CD4-positive, alpha-beta T cell (primary cell): Measurements from ENCODE around the gene FN3K. TPM values are rescaled to one million over a fixed set of nuclear protein-coding genes. Genes with fewer than 3 reads are reported as not detected.

ENCODE experiments used
- ATAC-seq: fragments of 200-7000 bp; cut with Tn5 transposase; one replicate; pipeline ENCODE4 v1.10.0; 2022; ENCODE audit warnings: mild to moderate bottlenecking; ENCODE audit not compliant: poor library complexity
- CTCF ChIA-PET: fragments of 350-600 bp; sonication (Branson Sonifier 250); formaldehyde crosslinking; loops from one replicate; lab custom pipeline; 2021; ENCODE audit warnings: antibody characterized with exemption, inconsistent platforms; lab: Charles Lee
- POLR2A ChIA-PET: fragments of 350-600 bp; sonication (Branson Sonifier 250); formaldehyde crosslinking; loops from one replicate; lab custom pipeline; 2021; ENCODE audit warnings: antibody characterized with exemption, inconsistent platforms; lab: Charles Lee
- DNase-seq, 14 experiments: peaks; one replicate each; pipeline ENCODE4 v3.0.0-alpha.2; 2013 to 2020; ENCODE audit warnings: mixed read lengths in 2 of 14
- H3K27ac ChIP-seq, 2 donors: one replicate each; pipeline versions ENCODE4 v1.5.1 to v1.7.0; 2013; ENCODE audit warnings: low read length in 2 of 2, low read depth in 1 of 2, mild to moderate bottlenecking in 1 of 2
- H3K27me3 ChIP-seq, 2 experiments: 1 replicate in 1 of 2; 2 replicates in 1 of 2; pipeline versions ENCODE4 v1.6.1 to v1.7.0; 2013; ENCODE audit warnings: low read length in 2 of 2, control low read depth in 1 of 2, mild to moderate bottlenecking in 1 of 2, moderate library complexity in 1 of 2; ENCODE audit not compliant: insufficient read depth in 2 of 2, control insufficient read depth in 1 of 2
- H3K36me3 ChIP-seq: one replicate; pipeline ENCODE4 v1.6.1; 2013; ENCODE audit warnings: low read length, control low read depth; ENCODE audit not compliant: insufficient read depth
- H3K4me1 ChIP-seq: one replicate; pipeline ENCODE4 v1.6.1; 2013; ENCODE audit warnings: low read length, control low read depth; ENCODE audit not compliant: insufficient read depth
- H3K4me3 ChIP-seq: one replicate; pipeline ENCODE4 v1.5.1; 2013; ENCODE audit warnings: mild to moderate bottlenecking, low read length, moderate library complexity
- H3K9me3 ChIP-seq, 2 experiments: 1 replicate in 1 of 2; 2 replicates in 1 of 2; pipeline versions ENCODE4 v1.6.1 to v1.7.0; 2013; ENCODE audit warnings: low read length in 2 of 2, mild to moderate bottlenecking in 2 of 2, control low read depth in 1 of 2, moderate library complexity in 1 of 2; ENCODE audit not compliant: control insufficient read depth in 1 of 2, insufficient read depth in 1 of 2
- H3K27ac Mint-ChIP-seq: one replicate; pipeline ENCODE4 v1.8.0; 2020; ENCODE audit warnings: mixed read lengths
- H3K27me3 Mint-ChIP-seq: one replicate; pipeline ENCODE4 v1.8.0; 2021; ENCODE audit warnings: mixed read lengths
- H3K36me3 Mint-ChIP-seq: one replicate; pipeline ENCODE4 v1.8.0; 2021; ENCODE audit warnings: low read depth, mixed read lengths
- H3K4me1 Mint-ChIP-seq: one replicate; pipeline ENCODE4 v1.8.0; 2021; ENCODE audit warnings: low read depth, mixed read lengths
- H3K4me3 Mint-ChIP-seq: one replicate; pipeline ENCODE4 v1.8.0; 2020; ENCODE audit warnings: mild to moderate bottlenecking, mixed read lengths
- H3K9me3 Mint-ChIP-seq: one replicate; pipeline ENCODE4 v1.8.0; 2020; ENCODE audit warnings: mixed read lengths
- intact Hi-C, 2 experiments: fragments of 100-400 bp; cut with DNase I in 1 of 2; cut with micrococcal nuclease in 1 of 2; formaldehyde crosslinking; loops; one replicate each; pipeline versions ENCODE4 v1.15.1 to v1.9.0; 2023 to 2025; cut with DNase I, micrococcal nuclease
- total RNA-seq, 174 experiments: library from RNA in 2 of 174; stranded (reverse) in 2 of 174; gene quantifications; one replicate each; pipeline ENCODE4 v1.2.3 and lab custom pipeline; 2021 to 2026
- TF ChIP-seq, protein P1 (sequence below): fragments of 200-600 bp; IDR thresholded peaks from one replicate; pipeline ENCODE4 v1.8.0; 2022; ENCODE audit warnings: antibody characterized with exemption, mild to moderate bottlenecking

FN3K gene
- total RNA-seq, 2 experiments from 2014 or later: 4.2 to 4.9 TPM

DNA sequence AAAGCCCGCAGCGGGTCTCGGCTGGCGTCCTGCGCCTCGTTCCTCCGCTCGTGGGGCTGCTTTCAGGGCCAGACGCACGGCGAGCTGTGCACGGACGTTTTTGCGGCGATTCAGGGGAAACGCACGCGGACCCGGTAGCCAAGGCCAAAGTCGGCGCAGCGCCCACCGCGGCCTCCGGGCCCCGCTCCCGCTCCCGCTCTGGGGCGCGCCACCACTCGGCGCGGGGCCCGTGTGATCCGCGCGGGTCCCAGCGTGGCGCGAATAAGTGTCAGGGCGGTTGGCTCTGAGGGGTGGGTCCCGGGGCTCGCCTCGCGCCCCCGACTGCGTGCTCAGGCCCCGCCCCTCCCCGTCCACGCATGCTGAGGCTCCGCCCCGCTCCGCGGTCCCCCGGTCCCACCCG is 15.8 kb downstream of the FN3K start:
- peaks cover 2% of the 10 kb centered on the region for H3K9me3 Mint-ChIP-seq
- peak overlapping the region; percentile 51 for H3K4me3 ChIP-seq
- intact Hi-C loops: loop anchor here (1.0 to 10.0 kb wide), 5 partner anchors 34 to 336 kb away; partner anchors contain the start of genes FN3KRP (in 1 of the 2), HEXD (in 1 of the 2), OGFOD3 (in 1 of the 2) and RAB40B (in 1 of the 2)
- peaks cover 0 to 13% of the 10 kb centered on the region in 2 experiments for H3K9me3 ChIP-seq
- DNase-seq: peak in 1 of 14 experiments; percentile 19
- TF ChIP-seq, protein P1, sequence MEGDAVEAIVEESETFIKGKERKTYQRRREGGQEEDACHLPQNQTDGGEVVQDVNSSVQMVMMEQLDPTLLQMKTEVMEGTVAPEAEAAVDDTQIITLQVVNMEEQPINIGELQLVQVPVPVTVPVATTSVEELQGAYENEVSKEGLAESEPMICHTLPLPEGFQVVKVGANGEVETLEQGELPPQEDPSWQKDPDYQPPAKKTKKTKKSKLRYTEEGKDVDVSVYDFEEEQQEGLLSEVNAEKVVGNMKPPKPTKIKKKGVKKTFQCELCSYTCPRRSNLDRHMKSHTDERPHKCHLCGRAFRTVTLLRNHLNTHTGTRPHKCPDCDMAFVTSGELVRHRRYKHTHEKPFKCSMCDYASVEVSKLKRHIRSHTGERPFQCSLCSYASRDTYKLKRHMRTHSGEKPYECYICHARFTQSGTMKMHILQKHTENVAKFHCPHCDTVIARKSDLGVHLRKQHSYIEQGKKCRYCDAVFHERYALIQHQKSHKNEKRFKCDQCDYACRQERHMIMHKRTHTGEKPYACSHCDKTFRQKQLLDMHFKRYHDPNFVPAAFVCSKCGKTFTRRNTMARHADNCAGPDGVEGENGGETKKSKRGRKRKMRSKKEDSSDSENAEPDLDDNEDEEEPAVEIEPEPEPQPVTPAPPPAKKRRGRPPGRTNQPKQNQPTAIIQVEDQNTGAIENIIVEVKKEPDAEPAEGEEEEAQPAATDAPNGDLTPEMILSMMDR: no peak
- CTCF ChIA-PET: no interaction called here
- H3K4me1 ChIP-seq: peaks cover 32% of the 10 kb centered on the region
- no peak overlapping the region for H3K27ac Mint-ChIP-seq
- H3K36me3 Mint-ChIP-seq: peaks cover 7% of the 10 kb centered on the region
- no peaks in the 10 kb centered on the region for H3K27me3 ChIP-seq
- peaks cover 25% of the 10 kb centered on the region for H3K4me1 Mint-ChIP-seq
- H3K27ac ChIP-seq: no peak overlapping the region
- ATAC-seq: peak; percentile 48
- H3K27me3 Mint-ChIP-seq: no peaks in the 10 kb centered on the region
- POLR2A ChIA-PET: no interaction called here
- no peaks in the 10 kb centered on the region for H3K36me3 ChIP-seq
- no peak overlapping the region for H3K4me3 Mint-ChIP-seq

DNA sequence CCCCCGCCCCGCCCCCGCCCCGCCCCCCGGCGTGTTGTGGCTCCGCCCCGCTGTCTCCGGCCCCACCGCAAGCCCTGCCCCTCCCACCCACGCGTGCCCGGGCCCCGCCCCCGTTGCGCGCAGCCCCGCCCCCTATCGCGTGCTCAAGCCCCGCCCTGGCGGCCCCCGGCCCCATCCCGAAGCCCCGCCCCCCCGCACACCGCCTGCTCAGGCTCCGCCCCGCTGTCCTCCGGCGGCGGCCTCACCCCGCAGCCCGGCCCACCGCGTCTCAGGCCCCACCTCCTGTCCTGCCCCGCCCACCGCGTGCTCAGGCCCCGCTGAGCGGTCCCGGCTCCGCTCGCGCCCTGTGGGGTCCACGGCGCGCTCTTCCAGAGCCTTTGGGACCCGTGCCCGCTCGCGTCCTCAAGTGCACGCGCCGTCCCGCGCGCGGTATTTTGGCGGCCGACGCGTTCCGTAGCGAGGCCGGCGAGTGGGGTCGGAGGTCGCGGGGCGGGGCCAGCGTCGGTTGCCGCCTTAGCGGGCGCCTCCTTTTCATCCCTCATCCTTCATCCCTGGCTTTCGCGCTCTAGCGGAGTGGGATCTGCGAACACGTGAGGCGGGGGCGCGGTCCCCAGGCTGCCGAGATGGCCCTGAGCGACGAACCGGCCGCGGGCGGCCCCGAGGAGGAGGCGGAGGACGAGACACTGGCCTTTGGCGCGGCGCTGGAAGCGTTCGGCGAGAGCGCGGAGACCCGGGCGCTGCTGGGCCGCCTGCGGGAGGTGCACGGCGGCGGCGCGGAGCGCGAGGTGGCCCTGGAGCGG is 16.4 kb downstream of the FN3K start, which contains the start of gene TBCD:
TBCD (plus strand) TSS at position 495 of the 800 bp plus-strand sequence; CDS start at position 624, 129 bp downstream.
- CTCF ChIA-PET: no interaction called here
- Histone ChIP-seq H3K4me3 (peak within 1 kb of the TSS; percentile 63), H3K27me3 (no peaks in the 10 kb centered on the region), H3K4me1 (peaks cover 32% of the 10 kb centered on the region), H3K27ac (peak within 1 kb of the TSS in 1 of 2 donors; percentile 41), H3K36me3 (peaks cover 1% of the 10 kb centered on the region), H3K9me3 (peaks cover 0 to 7% of the 10 kb centered on the region in 2 experiments)
- Mint-ChIP-seq H3K9me3 (peaks cover 2% of the 10 kb centered on the region), H3K27ac (no peak within 1 kb of the TSS), H3K4me3 (peak within 1 kb of the TSS; percentile 89), H3K27me3 (no peaks in the 10 kb centered on the region), H3K4me1 (peaks cover 25% of the 10 kb centered on the region), H3K36me3 (peaks cover 8% of the 10 kb centered on the region)
- POLR2A ChIA-PET: no interaction called here
- TF ChIP-seq, protein P1: no peak
- peak; percentile 71 for ATAC-seq
- peak; percentile 77 to 96 (median 89) for DNase-seq
- intact Hi-C loops: loop anchor here (1.0 to 10.0 kb wide), 7 partner anchors 34 to 337 kb away; partner anchors contain the start of genes RAB40B (in 2 of the 2), FN3KRP (in 1 of the 2), HEXD (in 1 of the 2) and OGFOD3 (in 1 of the 2)

DNA sequence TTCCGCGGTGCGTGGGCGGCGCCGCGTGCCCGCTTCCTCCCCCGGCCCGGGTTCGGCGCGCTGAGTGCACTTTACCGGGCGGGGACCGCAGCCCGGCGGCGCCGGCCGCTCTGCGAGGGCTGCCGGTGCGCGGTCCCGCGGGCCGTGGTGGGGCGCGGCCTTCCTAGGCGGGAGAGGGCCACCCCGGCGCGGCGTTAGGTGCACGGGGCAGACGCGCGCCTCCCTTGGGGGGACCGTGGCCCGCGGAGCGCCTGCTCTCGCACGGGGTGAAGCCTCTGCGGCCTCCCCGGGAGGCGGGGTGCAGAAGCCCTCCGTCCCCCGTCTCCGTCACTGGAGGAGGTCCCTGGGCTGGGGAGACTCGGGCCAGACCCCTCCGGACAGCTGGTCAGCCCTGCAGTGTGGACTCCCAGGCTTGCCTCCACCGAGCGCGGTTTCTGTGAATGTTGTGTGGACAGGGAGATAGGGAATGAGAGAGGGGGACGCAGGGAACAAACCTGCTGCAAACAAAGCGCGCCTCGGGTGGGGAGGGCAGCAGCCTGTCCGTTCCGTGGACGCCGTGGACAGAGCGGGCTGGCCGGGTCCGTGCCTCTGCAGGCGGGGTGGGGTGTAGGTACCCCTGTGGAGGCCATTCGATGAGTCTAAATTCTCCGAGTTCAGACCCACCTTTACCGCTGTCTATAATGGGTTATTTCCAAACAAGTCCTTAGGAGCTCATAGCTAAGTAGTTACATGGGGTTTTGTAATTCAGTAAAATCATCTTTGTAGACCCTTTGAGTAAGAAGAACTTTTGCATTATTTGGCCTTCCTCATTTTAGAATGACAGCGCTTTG is 17.2 kb downstream of the FN3K start:
- H3K9me3 ChIP-seq: peaks cover 0 to 6% of the 10 kb centered on the region in 2 experiments
- TF ChIP-seq, protein P1: no peak
- ChIA-PET CTCF (interaction anchor here (0.9 kb wide), 1 partner anchor 105 kb away, joined by 4 read pairs; no protein-coding TSS in a partner anchor), POLR2A (no interaction called here)
- H3K27me3 Mint-ChIP-seq: no peaks in the 10 kb centered on the region
- H3K9me3 Mint-ChIP-seq: peaks cover 2% of the 10 kb centered on the region
- H3K36me3 Mint-ChIP-seq: peaks cover 14% of the 10 kb centered on the region
- H3K4me1 ChIP-seq: peaks cover 32% of the 10 kb centered on the region
- H3K4me3 Mint-ChIP-seq: peak overlapping the region; percentile 89
- no peaks in the 10 kb centered on the region for H3K27me3 ChIP-seq
- H3K27ac Mint-ChIP-seq: no peak overlapping the region
- intact Hi-C loops: loop anchor here (1.0 to 10.0 kb wide), 5 partner anchors 35 to 338 kb away; partner anchors contain the start of genes RAB40B (in 2 of the 2), FN3KRP (in 1 of the 2), HEXD (in 1 of the 2) and OGFOD3 (in 1 of the 2)
- peaks cover 6% of the 10 kb centered on the region for H3K36me3 ChIP-seq
- H3K4me3 ChIP-seq: peak overlapping the region; percentile 63
- peaks cover 25% of the 10 kb centered on the region for H3K4me1 Mint-ChIP-seq
- no peak overlapping the region for H3K27ac ChIP-seq
- no peak for ATAC-seq
- DNase-seq: peak in 1 of 14 experiments; percentile 34
